Right kidney (tissue), 1 donor: ENCODE data around the gene TPI1.
A peak's percentile ranks its signal among the peaks of the same experiment; 100 is the strongest.
"Not testable (repeated sequence)": the region's sequence is repeated elsewhere in the genome, so short reads cannot be mapped to it uniquely, and the experiment has no call there.

ENCODE experiments used
- DNase-seq: peaks from one replicate; pipeline ENCODE4 v3.0.0-alpha.2; 2016

The TPI1 gene

GRCh38 chr12:6891646-6892001 lies 24.3 kb downstream of the TPI1 start:
- DNase-seq = no peak

DNA sequence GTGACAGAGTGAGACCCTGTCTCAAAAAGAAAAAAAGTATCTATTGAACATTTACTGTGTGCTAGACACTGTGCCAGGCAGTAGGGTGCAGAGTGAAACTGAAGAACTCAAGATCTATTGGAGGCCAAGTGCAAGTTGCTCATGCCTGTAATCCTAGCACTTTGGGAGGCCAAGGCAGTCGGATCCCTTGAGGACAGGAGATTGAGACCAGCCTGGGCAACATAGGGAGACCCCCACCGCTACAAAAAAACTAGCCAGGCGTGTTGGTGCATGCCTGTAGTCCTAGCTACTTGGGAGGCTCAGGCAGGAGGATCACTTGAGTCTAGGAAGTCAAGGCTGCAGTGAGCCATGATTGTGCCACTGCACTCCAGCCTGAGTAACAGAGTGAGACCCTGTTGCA lies 25.4 kb downstream of the TPI1 start:
- DNase-seq = not testable (repeated sequence)

DNA sequence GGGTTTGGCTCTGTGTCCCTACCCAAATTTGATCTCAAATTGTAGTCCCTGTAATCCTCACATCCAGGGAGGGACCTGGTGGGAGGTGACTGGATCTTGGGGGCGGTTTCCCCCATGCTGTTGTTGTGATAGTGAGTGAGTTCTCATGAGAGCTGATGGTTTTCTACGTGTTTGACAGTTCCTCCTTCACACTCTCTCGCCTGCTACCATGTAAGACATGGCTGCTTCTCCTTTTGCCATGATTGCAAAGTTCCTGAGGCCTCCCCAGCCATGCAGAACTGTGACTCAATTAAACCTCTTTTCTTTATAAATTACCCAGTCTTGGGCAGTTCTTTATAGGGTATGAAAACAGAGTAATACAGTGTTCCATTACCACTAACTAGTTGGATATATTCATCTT lies 27.0 kb downstream of the TPI1 start:
- DNase-seq = no peak

DNA sequence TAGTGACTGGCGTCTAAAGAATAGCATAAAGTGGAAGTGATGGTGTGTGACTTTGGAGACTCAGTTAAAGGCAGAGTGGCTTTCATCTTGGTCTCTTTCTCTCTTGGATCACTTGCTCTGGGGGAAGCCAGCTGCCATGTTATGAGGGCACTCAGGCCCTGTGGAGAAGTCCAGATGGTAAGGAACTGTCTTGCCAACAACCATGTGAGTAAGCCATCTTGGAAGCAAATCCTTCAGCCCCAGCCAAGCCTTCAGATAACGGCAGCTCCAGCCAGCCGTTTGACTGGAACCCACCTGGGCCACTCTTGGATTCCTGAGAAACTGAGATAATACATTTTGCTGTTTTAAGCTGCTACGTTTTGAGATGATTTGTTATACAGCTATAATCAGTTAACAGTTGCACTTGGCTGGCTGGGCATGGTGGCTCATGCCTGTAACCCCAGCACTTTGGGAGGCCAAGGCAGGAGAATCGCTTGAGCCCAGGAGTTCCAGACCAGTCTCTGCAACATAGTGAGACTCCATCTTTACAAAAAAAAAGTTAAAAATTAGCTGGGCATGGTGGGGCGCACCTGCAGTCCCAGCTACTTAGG lies 29.6 kb downstream of the TPI1 start:
- no peak for DNase-seq

DNA sequence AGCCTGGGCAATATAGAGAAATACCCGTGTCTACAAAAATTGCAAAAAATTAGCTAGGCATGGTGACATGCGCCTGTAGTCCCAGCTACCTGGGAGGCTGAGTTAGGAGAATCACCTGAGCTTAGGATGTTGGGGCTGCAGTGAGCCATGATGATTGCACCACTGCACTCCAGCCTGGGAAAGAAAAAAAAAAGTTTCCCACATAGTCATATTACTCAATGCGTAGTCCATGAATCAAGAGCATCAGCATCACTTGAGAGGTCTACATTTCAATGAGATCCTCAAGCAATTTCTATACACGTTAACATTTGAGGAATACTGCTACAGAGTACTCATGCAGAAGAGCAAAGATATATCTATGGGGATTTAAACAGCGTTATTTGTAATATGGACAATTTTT lies 32.1 kb downstream of the TPI1 start:
- DNase-seq = no peak

DNA sequence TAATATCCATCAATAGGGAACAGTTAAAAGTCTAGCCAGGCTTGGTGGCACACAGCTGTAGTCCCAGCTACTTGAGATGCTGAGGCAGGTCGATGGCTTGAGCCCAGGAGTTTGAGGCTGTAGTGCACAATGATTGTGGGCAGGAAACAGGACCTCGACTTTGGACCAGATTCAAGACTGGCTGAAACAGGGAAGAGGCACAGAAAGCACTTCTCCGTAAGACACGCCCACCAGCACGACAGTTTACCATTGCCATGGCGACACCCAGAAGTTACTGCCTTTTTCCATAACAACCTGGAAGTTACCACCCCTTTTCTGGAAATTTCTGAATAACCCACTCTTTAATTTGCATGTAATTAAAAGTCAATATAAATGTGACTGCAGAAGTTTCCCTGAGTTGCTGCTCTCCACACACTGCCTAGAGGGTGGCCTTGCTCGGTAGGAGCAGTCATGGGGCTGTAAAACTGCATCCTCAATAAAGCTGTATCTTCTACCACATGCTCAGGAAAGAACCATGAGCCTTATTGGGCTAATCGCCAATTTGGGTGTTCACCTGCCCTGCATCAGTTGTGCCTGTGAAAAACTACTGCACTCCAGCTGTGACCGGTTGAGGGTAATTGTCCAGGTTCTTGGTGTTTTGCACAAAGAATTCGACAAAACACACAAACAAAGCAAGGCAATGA lies 32.6 kb downstream of the TPI1 start:
- no peak for DNase-seq

- DNase-seq = no peak
These were observed 35.1 kb downstream of the TPI1 start for GRCh38 chr12:6902448-6902847.

GRCh38 chr12:6903722-6904121 lies 36.4 kb downstream of the TPI1 start:
- no peak for DNase-seq

DNA sequence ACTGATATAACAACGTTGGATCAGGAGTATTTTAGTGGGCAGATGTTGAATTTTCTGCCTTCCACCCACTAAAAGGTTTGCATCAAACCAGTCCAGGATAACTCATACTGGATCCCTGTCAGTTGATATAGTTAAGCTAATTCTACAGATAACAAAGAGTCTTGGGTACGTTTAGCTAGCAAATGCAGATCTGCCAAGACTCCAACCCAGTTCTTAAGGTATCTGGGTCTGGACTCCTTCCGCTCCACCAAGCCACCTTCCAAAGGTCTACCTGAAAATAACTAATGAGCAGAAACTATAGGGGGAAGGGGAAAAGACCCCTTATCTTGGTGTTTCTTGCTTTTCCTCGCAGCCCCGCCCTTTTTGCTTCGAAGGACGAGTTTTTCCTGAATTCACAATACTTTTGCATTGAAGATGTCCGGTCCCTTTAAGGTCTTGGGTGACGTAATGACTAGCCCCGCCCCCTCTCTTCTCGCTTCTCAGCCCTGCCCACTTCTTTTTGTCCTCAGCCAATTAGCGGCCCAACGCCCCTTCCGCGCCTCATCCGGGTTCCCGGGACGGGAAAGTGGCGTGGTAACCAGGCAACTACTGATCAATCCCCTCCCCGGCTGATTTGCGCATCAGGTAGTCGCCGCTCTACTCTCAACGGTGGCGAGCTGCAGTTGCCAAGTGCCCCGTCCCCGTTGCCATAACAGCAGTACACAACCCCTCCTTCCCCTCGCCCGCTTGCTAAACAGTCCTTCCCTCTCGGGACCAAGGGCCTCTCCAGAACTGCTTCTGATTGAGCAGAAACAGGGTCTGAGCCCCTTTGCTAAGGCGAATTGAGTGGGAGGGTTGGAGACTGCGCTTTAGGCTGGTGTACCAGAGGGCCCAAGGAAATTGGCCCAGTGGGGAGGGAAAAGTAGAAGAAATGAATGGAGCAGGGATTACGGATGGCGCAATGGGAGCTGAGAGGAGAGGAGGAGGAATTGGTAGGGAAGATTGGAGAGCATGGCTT lies 37.2 kb downstream of the TPI1 start, which contains the start of gene LRRC23:
TSS of gene LRRC23 (plus strand) at position 543 of the 997 bp plus-strand sequence. CDS start 812 bp downstream, outside the sequence.
- peak; percentile 89 for DNase-seq

DNA sequence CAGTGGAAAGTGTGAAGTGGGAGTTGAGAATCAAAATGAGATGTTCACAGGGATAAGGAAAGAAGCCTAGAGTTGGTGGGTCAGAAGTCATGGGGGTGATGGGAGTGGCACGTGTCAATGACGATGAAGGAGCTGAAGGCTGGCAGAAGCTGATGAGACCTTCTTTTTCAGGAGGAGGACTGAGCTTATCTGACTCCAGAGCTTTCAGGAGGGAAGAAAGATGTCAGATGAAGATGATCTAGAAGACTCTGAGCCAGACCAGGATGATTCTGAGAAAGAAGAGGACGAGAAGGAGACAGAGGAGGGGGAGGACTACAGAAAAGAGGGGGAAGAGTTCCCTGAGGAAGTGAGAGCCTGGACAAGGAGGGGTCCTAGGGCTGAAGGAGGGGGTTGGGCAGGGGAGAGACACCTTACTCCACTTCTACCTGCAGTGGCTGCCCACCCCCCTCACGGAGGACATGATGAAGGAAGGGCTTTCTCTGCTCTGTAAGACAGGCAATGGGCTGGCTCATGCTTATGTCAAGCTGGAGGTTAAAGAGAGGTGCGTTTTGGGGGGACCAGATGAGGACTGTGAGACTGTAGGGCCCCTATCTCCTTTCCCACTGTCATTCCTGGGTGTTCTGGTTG lies 38.2 kb downstream of the TPI1 start:
- no peak for DNase-seq

DNA sequence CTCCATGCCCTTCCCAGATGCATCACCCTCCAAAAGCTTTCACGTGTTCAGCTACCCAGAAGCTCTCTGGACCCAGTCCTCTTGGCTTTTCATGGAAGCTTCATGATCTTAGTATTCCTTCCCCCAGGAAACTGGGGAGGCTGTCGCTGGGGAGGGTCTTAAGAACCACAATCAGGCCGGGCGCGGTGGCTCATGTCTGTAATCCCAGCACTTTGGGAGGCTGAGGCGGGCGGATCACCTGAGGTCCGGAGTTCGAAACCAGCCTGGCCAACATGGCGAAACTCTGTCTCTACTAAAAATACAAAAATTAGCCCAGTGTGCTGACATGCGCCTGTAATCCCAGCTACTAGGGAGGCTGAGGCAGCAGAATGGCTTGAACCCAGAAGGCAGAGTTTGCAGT lies 40.8 kb downstream of the TPI1 start:
- DNase-seq = not testable (repeated sequence)

DNA sequence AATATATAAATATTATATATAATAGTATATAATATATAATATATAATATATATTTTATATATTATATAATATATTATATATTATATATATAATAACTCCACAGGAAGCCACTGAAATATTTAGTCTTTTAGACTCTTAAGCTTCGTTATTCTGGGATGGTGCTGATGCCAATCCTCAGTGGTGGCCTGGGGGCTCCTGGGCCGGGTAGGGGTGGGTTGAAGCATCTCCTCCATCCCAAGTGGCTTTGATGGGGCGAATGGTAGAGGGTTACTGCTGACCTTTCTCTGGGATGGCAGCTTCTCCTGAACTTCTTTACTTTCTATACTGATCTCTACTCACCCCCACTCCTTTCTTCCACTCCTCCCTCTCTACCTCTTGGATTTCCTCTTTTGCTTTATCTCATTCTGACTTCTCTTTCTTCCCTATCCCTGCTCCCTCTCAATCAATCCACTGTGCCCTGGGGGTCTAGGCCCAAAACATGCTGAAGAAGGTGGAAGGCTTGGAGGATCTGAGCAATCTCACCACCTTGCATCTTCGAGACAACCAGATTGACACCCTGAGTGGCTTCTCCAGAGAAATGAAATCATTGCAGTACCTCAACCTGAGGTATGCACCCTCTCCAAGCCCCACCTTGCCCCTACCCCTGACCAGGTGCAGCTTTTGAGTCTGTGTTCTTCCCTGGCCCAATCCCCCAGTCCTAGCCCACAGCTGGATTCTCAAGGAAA lies 42.3 kb downstream of the TPI1 start:
- DNase-seq = no peak

- DNase-seq = no peak
These were observed 45.0 kb downstream of the TPI1 start for GRCh38 chr12:6912164-6912935.

DNA sequence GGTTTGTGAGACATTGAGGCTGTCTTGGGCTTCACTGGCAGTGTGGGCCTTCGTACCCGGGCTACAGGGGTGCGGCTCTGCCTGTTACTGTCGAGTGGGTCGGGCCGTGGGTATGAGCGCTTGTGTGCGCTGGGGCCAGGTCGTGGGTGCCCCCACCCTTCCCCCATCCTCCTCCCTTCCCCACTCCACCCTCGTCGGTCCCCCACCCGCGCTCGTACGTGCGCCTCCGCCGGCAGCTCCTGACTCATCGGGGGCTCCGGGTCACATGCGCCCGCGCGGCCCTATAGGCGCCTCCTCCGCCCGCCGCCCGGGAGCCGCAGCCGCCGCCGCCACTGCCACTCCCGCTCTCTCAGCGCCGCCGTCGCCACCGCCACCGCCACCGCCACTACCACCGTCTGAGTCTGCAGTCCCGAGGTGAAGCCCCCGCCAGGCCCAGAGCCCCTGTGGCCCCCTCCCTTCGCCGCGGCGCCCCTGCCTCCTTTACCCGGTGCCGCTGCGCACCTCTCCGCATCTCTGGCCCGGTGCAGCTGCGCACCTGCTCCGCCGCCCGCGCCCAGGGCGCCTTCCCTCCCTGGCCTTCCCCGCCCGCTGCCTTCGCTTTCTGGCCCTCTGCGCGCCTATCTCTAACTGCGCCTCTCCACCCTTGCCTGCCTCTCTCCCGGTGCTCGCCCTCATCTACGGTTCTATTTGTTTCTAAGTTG lies 47.1 kb downstream of the TPI1 start, which contains the start of gene ENO2:
TSS of gene ENO2 (plus strand) at position 335 of the 701 bp plus-strand sequence. CDS start 1,253 bp downstream, outside the sequence.
- peak; percentile 75 for DNase-seq

DNA sequence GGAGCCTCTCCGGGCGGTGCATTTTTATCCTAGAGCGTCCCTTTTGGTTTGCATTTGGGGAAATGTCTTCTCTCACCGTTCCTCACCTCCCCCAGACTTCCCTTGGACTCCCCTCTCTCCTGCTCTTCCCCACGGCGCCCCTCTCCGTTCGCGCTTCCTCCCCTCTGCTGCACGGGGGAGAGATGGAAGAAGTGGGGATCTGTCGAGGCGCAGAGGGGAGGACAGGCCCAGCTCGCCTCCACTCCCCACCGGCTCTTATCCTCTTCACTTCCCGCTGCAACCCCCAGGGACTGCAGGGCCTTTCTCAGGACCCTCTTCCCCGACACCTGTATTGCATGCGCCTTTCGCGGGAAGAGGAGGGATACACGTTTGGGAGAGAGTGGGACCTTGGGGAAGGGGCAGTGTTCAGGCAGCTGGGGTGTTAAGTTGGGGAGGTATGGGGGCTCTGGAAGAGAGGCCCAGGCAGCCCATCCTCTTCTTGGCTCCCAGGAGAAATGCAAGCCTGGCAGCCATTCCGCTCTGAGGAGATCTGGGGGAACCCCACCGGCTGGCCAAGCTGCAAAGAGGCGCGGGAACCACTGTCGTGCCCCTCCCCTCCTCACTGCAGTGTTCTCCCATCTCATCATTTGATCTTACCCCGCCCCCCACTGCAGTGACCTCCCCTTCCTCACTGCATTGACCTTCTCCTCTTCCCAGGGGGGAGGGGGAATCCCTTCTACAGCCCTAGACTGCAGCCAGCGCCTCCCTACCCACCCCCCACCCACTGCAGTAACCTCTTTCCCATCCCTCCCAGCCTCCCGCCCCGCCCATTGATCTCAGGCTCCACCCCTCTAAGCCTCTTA lies 47.8 kb downstream of the TPI1 start:
- no peak for DNase-seq

DNA sequence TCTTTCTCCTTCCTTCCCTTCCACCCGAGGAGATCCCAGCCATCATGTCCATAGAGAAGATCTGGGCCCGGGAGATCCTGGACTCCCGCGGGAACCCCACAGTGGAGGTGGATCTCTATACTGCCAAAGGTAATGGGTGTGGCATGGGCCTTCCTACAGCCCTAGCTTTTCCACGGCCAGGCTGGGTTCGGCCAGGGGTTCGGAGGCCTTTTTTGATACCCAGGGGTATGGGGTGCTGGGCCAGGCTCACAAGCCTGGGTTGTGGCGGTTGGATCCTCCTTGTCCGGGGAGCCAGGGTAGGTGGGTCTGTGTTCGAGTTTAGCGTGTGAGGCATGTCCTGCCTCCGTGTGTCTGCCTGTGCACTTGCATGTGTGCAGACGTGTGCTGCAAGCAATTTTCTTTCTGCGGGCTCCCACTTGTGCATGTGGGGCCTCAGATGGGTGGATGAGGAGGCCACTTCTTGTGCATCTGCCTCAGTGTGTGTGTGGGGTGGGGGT lies 48.5 kb downstream of the TPI1 start:
- no peak for DNase-seq

DNA sequence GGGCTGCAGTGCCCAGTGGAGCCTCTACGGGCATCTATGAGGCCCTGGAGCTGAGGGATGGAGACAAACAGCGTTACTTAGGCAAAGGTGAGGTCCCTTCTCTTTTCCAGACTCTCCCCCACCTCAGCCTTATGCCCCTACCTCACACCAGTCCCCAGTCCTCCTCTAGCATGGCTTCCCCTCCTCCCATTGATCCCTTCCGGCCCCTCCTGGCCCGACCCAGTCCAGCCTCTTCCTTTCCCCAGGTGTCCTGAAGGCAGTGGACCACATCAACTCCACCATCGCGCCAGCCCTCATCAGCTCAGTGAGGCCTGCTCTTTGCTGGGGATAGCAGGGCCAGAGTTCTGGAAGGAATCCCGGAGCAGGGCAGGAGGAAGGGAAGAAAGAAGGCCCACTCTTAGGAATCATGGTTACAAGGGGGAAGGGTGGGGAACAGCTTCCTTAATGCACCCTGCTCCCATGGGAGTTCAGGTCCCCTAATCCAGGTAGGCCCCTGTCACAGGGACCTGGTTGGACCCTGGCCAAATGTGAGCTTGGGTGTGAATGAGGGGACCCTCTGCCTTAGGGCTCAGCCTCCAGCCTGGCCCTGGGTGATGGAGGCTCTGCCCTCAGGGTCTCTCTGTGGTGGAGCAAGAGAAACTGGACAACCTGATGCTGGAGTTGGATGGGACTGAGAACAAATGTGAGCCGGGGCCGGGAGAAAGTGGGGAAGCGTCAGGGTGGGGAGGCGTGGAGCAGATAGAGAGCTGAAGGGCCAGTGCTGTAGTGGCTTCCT lies 49.3 kb downstream of the TPI1 start:
- DNase-seq = no peak

DNA sequence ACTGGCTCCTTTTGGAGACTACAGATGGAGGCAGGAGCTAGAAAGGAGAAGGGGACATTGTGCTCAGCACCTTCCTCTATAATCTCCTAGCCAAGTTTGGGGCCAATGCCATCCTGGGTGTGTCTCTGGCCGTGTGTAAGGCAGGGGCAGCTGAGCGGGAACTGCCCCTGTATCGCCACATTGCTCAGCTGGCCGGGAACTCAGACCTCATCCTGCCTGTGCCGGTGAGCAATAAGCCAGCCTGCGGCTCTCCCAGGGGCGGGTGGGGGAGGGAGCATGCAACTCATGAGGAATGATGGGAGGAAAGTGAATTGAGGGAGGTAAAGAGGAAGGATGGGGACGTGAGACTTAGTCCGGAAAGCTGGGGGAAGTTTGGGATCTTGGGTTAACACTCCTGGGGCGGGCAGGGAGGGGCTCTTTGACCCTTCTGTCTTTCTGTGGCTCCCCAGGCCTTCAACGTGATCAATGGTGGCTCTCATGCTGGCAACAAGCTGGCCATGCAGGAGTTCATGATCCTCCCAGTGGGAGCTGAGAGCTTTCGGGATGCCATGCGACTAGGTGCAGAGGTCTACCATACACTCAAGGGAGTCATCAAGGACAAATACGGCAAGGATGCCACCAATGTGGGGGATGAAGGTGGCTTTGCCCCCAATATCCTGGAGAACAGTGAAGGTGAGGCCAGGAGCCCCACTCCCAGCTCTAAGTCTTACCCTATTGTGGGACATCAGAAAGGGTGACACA lies 50.3 kb downstream of the TPI1 start:
- no peak for DNase-seq
